ENCODE results near the gene TSTD2. TPM values are rescaled to one million over a fixed set of nuclear protein-coding genes. Genes with fewer than 3 reads are reported as not detected.

The TSTD2 gene
- total RNA-seq, 3 donors from 2014 or later: 21.8 to 25.9 (median 24.4) TPM

DNA sequence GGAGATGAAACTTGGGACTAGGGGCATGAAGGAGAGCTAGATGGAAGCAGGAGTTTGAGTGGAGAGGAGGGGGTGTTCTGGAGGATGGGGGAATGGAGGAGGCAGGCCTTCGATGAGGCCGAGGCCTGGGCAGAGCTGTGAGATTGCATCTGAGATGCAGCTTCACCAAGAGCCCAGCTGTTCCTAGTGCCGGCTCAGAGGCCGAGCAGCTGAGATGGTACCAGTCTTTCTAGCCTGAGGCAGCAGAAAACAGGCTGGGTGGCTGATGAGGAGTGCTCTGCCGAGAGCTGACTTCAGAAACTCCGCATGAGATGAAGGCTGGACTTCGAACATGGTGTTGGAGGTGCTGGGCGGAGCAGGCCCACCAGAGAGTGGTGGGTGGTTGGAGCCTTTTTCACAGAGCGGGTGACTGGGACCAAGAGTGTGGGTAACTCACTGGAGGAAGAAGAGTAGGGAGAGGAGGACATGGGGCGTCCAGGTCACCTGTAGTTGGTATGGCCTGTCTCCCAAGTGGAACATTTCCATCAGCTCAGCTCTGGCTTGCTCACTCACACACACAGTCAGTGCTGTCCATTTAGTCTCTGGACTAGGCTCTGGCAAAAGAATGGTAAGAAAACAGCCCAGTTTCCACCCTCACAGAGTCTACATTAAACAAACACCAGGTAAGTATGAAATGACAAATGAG lies 77.0 kb downstream of the TSTD2 start:
- Histone ChIP-seq H3K27me3 (no peaks in the 10 kb centered on the region), H3K4me3 (no peak overlapping the region), H3K27ac (peak overlapping the region; percentile 73 to 96), H3K4me1 (no peaks in the 10 kb centered on the region), H3K9me3 (no peaks in the 10 kb centered on the region), H3K36me3 (no peaks in the 10 kb centered on the region)
- DNase-seq (ENCODE audit: low spot score in 2 of 2): no peak
- intact Hi-C loops (cut with DNase I; ENCODE audit: low total_unique reads): no loop called here
- TF ChIP-seq, protein P1, sequence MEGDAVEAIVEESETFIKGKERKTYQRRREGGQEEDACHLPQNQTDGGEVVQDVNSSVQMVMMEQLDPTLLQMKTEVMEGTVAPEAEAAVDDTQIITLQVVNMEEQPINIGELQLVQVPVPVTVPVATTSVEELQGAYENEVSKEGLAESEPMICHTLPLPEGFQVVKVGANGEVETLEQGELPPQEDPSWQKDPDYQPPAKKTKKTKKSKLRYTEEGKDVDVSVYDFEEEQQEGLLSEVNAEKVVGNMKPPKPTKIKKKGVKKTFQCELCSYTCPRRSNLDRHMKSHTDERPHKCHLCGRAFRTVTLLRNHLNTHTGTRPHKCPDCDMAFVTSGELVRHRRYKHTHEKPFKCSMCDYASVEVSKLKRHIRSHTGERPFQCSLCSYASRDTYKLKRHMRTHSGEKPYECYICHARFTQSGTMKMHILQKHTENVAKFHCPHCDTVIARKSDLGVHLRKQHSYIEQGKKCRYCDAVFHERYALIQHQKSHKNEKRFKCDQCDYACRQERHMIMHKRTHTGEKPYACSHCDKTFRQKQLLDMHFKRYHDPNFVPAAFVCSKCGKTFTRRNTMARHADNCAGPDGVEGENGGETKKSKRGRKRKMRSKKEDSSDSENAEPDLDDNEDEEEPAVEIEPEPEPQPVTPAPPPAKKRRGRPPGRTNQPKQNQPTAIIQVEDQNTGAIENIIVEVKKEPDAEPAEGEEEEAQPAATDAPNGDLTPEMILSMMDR (IDR thresholded peaks at IDR 0.05): no peak
- TF ChIP-seq POLR2AphosphoS5 (IDR thresholded peaks at IDR 0.05) (no peak), POLR2A (IDR thresholded peaks at IDR 0.05) (no peak)

DNA sequence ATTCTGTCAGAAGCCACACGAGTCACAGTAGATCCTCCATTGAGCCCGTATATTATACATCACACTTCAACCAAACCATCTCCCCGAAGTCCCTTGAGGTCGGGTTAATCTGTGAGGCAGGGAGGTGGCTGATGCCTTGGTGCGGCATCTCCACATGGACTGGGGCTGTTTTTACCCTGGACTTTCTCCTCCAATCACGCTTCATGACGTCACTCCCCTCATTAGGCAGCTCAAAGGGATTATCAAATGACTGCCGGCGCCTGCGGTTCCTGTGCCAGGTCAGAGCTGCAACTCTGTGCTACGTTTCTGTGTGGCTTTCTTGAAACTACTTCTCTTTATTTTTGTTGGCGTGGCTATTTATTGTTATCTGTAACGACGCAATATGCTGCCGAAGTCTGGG lies 78.0 kb downstream of the TSTD2 start:
- H3K4me1 ChIP-seq: no peaks in the 10 kb centered on the region
- H3K36me3 ChIP-seq: no peaks in the 10 kb centered on the region
- no peak overlapping the region for H3K27ac ChIP-seq
- intact Hi-C loops (cut with DNase I; ENCODE audit: low total_unique reads): no loop called here
- no peak for DNase-seq (ENCODE audit: low spot score in 2 of 2)
- TF ChIP-seq POLR2A (IDR thresholded peaks at IDR 0.05) (no peak), POLR2AphosphoS5 (IDR thresholded peaks at IDR 0.05) (no peak)
- TF ChIP-seq, protein P1 (IDR thresholded peaks at IDR 0.05): no peak
- no peaks in the 10 kb centered on the region for H3K9me3 ChIP-seq
- H3K27me3 ChIP-seq: no peaks in the 10 kb centered on the region
- no peak overlapping the region for H3K4me3 ChIP-seq

DNA sequence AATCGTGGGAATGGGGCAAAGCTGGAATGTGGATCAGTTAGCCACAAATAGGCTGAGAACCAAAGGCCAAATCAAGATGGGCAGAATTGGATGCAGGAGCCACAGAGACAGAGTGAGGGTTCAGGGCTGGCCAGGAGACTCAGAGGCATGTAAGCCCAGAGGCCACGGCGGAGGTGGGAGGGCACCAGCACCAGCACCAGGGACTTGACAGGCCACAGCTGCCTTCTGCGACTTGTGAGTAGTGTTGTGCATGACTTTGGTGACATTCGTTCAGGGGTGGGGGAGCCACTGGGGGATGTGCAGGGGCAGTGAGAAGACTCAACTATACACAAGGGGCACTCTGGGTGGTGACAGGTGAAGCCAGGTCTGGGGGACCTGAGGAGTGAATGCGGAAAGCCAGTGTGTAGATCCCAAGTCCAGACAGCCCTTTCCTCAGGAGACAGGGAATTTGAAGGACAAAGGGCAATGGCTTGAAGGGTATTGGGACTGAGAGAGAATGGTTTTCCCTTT lies 78.5 kb downstream of the TSTD2 start:
- Histone ChIP-seq H3K27me3 (no peaks in the 10 kb centered on the region), H3K4me3 (no peak overlapping the region), H3K36me3 (no peaks in the 10 kb centered on the region), H3K9me3 (no peaks in the 10 kb centered on the region), H3K27ac (peak overlapping the region in 1 of 2 donors; percentile 5), H3K4me1 (no peaks in the 10 kb centered on the region)
- intact Hi-C loops (cut with DNase I; ENCODE audit: low total_unique reads): no loop called here
- DNase-seq (ENCODE audit: low spot score in 2 of 2): no peak
- TF ChIP-seq POLR2AphosphoS5 (IDR thresholded peaks at IDR 0.05): no peak
- TF ChIP-seq, protein P1 (IDR thresholded peaks at IDR 0.05): no peak
- TF ChIP-seq POLR2A (IDR thresholded peaks at IDR 0.05): no peak

DNA sequence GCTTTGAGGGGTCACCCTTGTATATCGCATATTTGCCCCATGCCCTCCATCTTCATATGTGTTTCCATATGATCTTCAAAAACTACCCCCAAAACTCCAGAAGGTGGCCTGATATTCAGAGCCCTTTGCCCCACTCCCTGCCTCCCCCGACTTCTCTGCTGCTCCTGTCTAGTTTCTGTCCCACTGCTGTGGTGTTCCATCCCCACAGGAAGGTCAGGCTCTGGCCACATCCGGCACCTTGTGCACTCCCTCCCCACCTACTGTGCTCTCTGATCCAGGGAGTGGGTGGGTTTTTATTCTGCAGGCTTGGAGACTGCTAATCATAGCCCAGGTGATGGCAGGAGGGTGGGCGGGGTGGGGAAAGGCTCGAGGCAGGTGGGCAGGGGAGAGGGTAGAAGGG lies 79.3 kb downstream of the TSTD2 start:
- intact Hi-C loops (cut with DNase I; ENCODE audit: low total_unique reads): no loop called here
- TF ChIP-seq, protein P1 (IDR thresholded peaks at IDR 0.05): no peak
- no peak for TF ChIP-seq POLR2A (IDR thresholded peaks at IDR 0.05)
- no peak for TF ChIP-seq POLR2AphosphoS5 (IDR thresholded peaks at IDR 0.05)
- Histone ChIP-seq H3K36me3 (no peaks in the 10 kb centered on the region), H3K27ac (no peak overlapping the region), H3K4me1 (no peaks in the 10 kb centered on the region), H3K4me3 (no peak overlapping the region), H3K9me3 (no peaks in the 10 kb centered on the region), H3K27me3 (no peaks in the 10 kb centered on the region)
- DNase-seq (ENCODE audit: low spot score in 2 of 2): no peak

DNA sequence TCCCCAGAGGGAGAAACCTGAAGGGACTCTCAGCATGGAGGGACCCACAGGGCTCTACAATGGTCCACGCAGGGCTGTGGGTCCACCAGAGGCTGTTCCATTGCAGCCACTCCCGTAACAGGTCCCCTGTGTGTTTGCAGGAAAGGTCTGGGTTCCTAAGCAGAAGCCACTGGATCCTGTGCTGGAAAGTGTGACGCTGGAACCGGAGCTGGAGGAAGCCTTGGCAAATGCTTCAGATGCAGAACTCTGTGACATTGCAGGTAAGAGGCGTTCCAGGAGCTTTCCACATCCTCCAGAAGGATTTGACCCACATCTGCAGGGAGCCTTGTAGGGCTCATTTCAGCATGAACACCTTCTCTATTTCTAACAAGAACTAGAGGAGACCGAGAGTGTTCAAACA lies 80.0 kb downstream of the TSTD2 start:
- Histone ChIP-seq H3K9me3 (no peaks in the 10 kb centered on the region), H3K4me3 (no peak overlapping the region), H3K27me3 (no peaks in the 10 kb centered on the region), H3K27ac (no peak overlapping the region), H3K4me1 (no peaks in the 10 kb centered on the region), H3K36me3 (no peaks in the 10 kb centered on the region)
- no peak for TF ChIP-seq POLR2AphosphoS5 (IDR thresholded peaks at IDR 0.05)
- TF ChIP-seq, protein P1 (IDR thresholded peaks at IDR 0.05): no peak
- no peak for TF ChIP-seq POLR2A (IDR thresholded peaks at IDR 0.05)
- DNase-seq (ENCODE audit: low spot score in 2 of 2): no peak
- intact Hi-C loops (cut with DNase I; ENCODE audit: low total_unique reads): no loop called here
